Keratinocyte (primary cell): ENCODE measurements around the gene ZIC2. TPM values are rescaled to one million over a fixed set of nuclear protein-coding genes. Genes with fewer than 3 reads are reported as not detected.

Source experiments
- DNase-seq: peaks from one replicate; pipeline ENCODE4 v3.0.0-alpha.2; 2011; ENCODE audit warnings: low read depth, missing footprints, low spot score
- FAIRE-seq: peaks from 2 replicates; lab custom pipeline; 2011; peaks lifted over from hg19 to GRCh38; lab: Jason Lieb, UNC
- H2AFZ ChIP-seq: 2 replicates; pipeline ENCODE4 v1.6.0; 2012; ENCODE audit warnings: low read length, control low read depth, inconsistent platforms; ENCODE audit not compliant: control insufficient read depth
- H3K27ac ChIP-seq: 2 replicates; pipeline ENCODE4 v1.5.1; 2011; ENCODE audit warnings: low read length; ENCODE audit not compliant: control insufficient read depth, insufficient read depth
- H3K27me3 ChIP-seq: 3 replicates; pipeline ENCODE4 v1.6.0; 2011; ENCODE audit warnings: low read length; ENCODE audit not compliant: control insufficient read depth, insufficient read depth; ENCODE audit errors: extremely low read depth
- H3K36me3 ChIP-seq, 2 experiments: 2 replicates in 1 of 2; 3 replicates in 1 of 2; pipeline ENCODE4 v1.5.1; 2011; ENCODE audit warnings: low read length in 2 of 2, mild to moderate bottlenecking in 1 of 2; ENCODE audit not compliant: control insufficient read depth in 2 of 2, insufficient read depth in 2 of 2; ENCODE audit errors: extremely low read depth in 1 of 2
- H3K4me1 ChIP-seq: 3 replicates; pipeline ENCODE4 v1.5.1; 2011; ENCODE audit warnings: low read length; ENCODE audit not compliant: control insufficient read depth, insufficient read depth; ENCODE audit errors: extremely low read depth
- H3K4me2 ChIP-seq: 3 replicates; pipeline ENCODE4 v1.6.0; 2011; ENCODE audit warnings: low read depth, low read length; ENCODE audit not compliant: control insufficient read depth, insufficient read depth; ENCODE audit errors: extremely low read depth
- H3K4me3 ChIP-seq, 3 experiments: fragments of 200-600 bp in 1 of 3; sonication (generic) in 1 of 3; 2 replicates in 2 of 3; 3 replicates in 1 of 3; pipeline ENCODE4 v1.5.1; 2011 to 2016; ENCODE audit warnings: low read length in 3 of 3, mild to moderate bottlenecking in 3 of 3, control low read depth in 2 of 3, inconsistent platforms in 1 of 3, low read depth in 1 of 3, mixed read lengths in 1 of 3, mixed run types in 1 of 3, moderate library complexity in 1 of 3; ENCODE audit not compliant: control insufficient read depth in 2 of 3, insufficient read depth in 2 of 3; ENCODE audit errors: extremely low read depth in 1 of 3
- H3K79me2 ChIP-seq: 2 replicates; pipeline ENCODE4 v1.6.0; 2012; ENCODE audit warnings: low read length; ENCODE audit not compliant: control insufficient read depth, insufficient read depth
- H3K9ac ChIP-seq: 3 replicates; pipeline ENCODE4 v1.6.0; 2011; ENCODE audit warnings: low read length; ENCODE audit not compliant: control insufficient read depth, insufficient read depth; ENCODE audit errors: extremely low read depth
- H3K9me1 ChIP-seq: 3 replicates; pipeline ENCODE4 v1.6.0; 2011; ENCODE audit warnings: low read length; ENCODE audit not compliant: control insufficient read depth, insufficient read depth; ENCODE audit errors: extremely low read depth
- H3K9me3 ChIP-seq: 2 replicates; pipeline ENCODE4 v1.5.1; 2012; ENCODE audit warnings: low read depth, low read length; ENCODE audit not compliant: control insufficient read depth
- H4K20me1 ChIP-seq: 3 replicates; pipeline ENCODE4 v1.6.0; 2011; ENCODE audit warnings: low read length; ENCODE audit not compliant: control insufficient read depth, insufficient read depth; ENCODE audit errors: extremely low read depth
- EZH2 ChIP-seq: IDR thresholded peaks from one replicate; pipeline ENCODE4 v1.6.1; 2012; ENCODE audit warnings: inconsistent platforms, mild to moderate bottlenecking, low read length, moderate library complexity
- dilution Hi-C: fragments of 300-500 bp; cut with MboI; formaldehyde crosslinking; loops from one replicate; pipeline ENCODE4 v1.7.0; 2020; ENCODE audit warnings: low sequenced_read_pairs; ENCODE audit not compliant: extremely low pct_ligation_motif_present
- polyA plus RNA-seq, 5 experiments: library from polyadenylated mRNA; depleted of rRNA in 3 of 5; stranded (reverse) in 3 of 5; stranded (forward) in 1 of 5; unstranded in 1 of 5; fragments of >200 nt; gene quantifications; 1 replicate in 1 of 5; 2 replicates in 3 of 5; 3 replicates in 1 of 5; pipeline versions ENCODE4 v1.2.1 to v1.2.3, GENCODE V29; 2011 to 2012; ENCODE audit warnings: missing spikeins in 2 of 5, low read depth in 1 of 5, low replicate concordance in 1 of 5
- TF ChIP-seq, protein P1 (sequence below), 3 experiments: IDR thresholded peaks in 1 of 3; conservative IDR thresholded peaks in 1 of 3; optimal IDR thresholded peaks in 1 of 3; 2 replicates in 2 of 3; 3 replicates in 1 of 3; pipeline versions ENCODE3 to v1.5.1; 2011; ENCODE audit warnings: low read length in 3 of 3, mild to moderate bottlenecking in 3 of 3, moderate library complexity in 2 of 3, control low read depth in 1 of 3, inconsistent platforms in 1 of 3; ENCODE audit not compliant: insufficient read depth in 2 of 3; ENCODE audit errors: extremely low read depth in 1 of 3

The ZIC2 gene
- polyA plus RNA-seq, 1 donor (not counting 4 experiments of a cell fraction or from before 2014, with no cell fraction given): not detected

DNA sequence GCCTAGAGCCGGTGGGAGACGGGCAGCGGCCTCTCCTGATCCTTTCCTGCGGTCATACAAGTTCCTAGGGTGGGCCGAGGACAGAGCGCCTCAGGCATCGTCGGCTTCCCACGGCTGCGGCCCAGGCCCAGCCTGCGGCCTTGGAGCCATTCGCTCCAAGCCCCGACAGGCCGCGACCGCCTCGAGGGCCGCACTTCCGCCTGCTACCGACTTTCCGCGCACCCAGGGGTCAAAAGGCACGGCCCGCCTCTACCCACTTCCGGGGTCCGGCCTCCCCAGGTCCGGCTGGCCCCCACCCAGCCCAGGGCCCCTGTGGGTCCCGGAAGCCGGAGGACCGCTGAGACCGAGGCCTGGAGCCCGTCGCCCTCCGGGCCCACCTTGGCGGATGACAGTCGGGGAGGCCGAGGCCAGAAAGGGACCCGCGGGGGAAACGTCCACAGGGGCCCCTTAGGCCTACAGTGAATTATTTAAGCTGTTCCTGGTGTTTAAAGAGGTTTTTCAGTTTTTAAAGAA lies 16.2 kb downstream of the ZIC2 start:
- dilution Hi-C loops: no loop called here
- Histone ChIP-seq H3K4me1 (no peaks in the 10 kb centered on the region), H3K4me3 (no peak overlapping the region), H3K9me3 (no peaks in the 10 kb centered on the region), H3K27me3 (peaks cover 63% of the 10 kb centered on the region), H3K36me3 (no peaks in the 10 kb centered on the region), H3K27ac (no peak overlapping the region), H3K9me1 (no peaks in the 10 kb centered on the region), H2AFZ (no peak overlapping the region), H3K79me2 (no peaks in the 10 kb centered on the region), H3K9ac (no peak overlapping the region), H3K4me2 (no peak overlapping the region), H4K20me1 (peaks cover 2% of the 10 kb centered on the region)
- FAIRE-seq (no peak), DNase-seq (no peak)
- TF ChIP-seq EZH2: no peak
- TF ChIP-seq, protein P1, sequence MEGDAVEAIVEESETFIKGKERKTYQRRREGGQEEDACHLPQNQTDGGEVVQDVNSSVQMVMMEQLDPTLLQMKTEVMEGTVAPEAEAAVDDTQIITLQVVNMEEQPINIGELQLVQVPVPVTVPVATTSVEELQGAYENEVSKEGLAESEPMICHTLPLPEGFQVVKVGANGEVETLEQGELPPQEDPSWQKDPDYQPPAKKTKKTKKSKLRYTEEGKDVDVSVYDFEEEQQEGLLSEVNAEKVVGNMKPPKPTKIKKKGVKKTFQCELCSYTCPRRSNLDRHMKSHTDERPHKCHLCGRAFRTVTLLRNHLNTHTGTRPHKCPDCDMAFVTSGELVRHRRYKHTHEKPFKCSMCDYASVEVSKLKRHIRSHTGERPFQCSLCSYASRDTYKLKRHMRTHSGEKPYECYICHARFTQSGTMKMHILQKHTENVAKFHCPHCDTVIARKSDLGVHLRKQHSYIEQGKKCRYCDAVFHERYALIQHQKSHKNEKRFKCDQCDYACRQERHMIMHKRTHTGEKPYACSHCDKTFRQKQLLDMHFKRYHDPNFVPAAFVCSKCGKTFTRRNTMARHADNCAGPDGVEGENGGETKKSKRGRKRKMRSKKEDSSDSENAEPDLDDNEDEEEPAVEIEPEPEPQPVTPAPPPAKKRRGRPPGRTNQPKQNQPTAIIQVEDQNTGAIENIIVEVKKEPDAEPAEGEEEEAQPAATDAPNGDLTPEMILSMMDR (optimal IDR thresholded peaks at IDR 0.05 in 1 of 3, IDR thresholded peaks at IDR 0.05 in 1 of 3, conservative IDR thresholded peaks at IDR 0.05 in 1 of 3; ENCODE audit: extremely low read depth in 1 of 3, insufficient read depth in 2 of 3, low read length in 3 of 3): no peak

DNA sequence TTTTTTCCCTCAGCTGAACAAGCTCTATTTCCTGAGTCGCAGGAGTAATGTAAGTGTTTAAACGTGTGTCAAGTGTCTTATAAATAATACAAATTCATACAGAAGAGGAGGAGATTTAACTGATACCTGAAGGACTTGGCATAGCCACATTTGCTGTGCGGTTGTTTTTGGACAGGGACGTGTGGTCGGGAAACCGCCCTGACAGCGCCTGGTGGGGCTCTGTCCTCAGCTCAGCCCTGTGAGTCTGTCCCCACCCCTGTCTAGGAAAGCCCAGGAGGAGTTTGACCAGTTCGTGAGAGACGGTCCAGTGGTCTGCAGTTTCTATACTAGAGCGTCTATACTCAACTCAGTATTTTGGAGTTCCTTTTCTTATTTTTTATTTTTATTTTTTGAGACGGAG lies 16.7 kb downstream of the ZIC2 start:
- Histone ChIP-seq H3K9ac (no peak overlapping the region), H3K27me3 (peaks cover 58% of the 10 kb centered on the region), H3K4me2 (no peak overlapping the region), H3K9me1 (no peaks in the 10 kb centered on the region), H3K36me3 (no peaks in the 10 kb centered on the region), H3K4me1 (no peaks in the 10 kb centered on the region), H4K20me1 (peaks cover 2% of the 10 kb centered on the region), H3K79me2 (no peaks in the 10 kb centered on the region), H3K27ac (no peak overlapping the region), H3K4me3 (no peak overlapping the region), H2AFZ (no peak overlapping the region), H3K9me3 (no peaks in the 10 kb centered on the region)
- dilution Hi-C loops: no loop called here
- FAIRE-seq (no peak), DNase-seq (no peak)
- TF ChIP-seq, protein P1 (optimal IDR thresholded peaks at IDR 0.05 in 1 of 3, IDR thresholded peaks at IDR 0.05 in 1 of 3, conservative IDR thresholded peaks at IDR 0.05 in 1 of 3; ENCODE audit: extremely low read depth in 1 of 3, insufficient read depth in 2 of 3, low read length in 3 of 3): no peak
- peak; percentile 20 for TF ChIP-seq EZH2
